ENCODE results near the gene TMEM97.
"Not testable (repeated sequence)": the region's sequence is repeated elsewhere in the genome, so short reads cannot be mapped to it uniquely, and the experiment has no call there.

TMEM97 gene

DNA sequence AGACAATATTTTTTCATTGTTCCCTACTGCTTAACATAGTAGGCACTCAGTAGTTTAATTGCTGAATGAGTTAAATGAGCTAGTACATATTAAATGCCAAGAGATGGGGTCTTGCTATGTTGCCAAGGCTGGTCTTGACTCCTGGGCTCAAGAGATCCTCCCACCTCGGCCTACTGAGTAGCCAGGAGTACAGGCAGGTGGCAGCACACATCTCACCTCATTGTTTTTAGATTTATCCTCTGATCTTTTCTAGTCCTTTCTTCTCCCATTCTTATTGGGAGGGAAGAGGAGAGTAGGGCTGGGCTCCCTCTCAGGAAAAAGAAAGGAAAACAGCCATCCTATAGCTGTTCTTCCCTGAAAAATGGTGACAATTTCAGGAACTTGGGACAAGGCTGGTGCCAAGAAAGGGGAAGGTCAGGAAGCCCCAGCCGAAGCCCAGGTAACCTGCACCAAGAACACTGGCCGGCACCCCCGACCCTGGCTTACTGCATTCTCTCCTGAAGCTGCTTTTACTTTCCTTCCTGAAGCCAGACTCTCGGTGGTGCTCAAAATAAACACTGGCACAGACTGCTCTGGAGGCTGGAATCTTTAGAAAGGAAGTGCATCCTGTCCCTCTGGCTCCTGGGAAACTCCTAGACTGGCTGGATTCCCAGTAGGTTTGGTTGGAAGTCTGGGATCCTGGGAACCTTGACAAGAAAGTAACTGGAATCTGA is 19.2 kb downstream of the TMEM97 start:
- peak; percentile 29 for DNase-seq (ENCODE audit: low spot score)

DNA sequence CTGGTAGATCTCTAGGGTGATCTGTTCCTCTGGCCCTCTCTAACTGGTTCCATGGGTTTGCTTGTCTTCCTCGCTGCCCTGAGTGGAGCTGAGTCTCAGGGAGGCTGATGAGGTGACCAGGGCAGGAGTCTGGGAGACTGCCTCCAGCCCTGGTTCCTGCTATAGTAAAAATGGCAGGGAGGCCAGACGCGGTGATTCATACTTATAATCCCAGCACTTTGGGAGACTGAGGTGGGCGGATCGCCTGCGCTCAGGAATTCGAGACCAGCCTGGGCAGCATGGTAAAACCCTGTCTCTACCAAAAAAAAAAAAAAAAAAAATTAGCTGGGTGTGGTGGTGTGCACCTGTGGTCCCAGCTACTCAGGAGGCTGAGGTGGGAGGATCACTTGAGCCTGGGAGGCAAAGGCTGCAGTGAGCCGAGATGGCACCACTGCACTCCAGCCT is 19.8 kb downstream of the TMEM97 start:
- not testable (repeated sequence) for DNase-seq (ENCODE audit: low spot score)

DNA sequence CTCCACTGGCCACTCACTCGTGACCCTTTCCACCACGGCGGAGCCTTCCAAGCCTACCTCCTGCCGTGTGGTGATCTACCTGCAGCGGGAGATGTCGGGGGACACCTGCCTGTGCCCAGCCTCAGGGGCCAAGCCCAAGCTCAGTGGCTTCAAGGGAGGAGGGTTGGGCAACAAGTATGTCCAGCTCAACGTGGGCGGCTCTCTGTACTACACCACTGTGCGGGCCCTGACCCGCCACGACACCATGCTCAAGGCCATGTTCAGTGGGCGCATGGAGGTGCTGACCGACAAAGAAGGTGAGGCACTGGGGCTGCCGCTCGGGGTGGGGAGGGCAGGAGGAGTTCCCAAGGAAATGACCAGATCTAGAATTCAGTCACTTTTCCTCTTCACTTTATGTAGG is 20.4 kb downstream of the TMEM97 start:
- DNase-seq (ENCODE audit: low spot score), result no peak

DNA sequence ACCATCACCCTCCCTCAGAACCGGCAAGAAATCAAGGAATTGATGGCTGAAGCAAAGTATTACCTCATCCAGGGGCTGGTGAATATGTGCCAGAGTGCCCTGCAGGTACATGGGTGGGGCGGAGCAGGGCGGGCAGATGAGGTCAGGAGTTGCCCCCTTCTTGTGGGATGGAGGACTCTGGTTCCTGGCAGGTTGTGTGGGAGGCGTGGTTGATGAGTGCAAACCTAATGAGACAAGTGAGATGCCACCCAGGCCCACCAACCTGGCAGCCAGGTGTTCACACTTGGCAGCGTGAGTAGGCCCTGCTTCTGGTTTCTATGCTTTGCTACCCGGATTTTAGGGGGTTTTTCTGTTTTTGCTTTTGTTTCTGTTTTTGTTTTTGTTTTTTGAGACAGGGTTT is 21.4 kb downstream of the TMEM97 start:
- no peak for DNase-seq (ENCODE audit: low spot score)

DNA sequence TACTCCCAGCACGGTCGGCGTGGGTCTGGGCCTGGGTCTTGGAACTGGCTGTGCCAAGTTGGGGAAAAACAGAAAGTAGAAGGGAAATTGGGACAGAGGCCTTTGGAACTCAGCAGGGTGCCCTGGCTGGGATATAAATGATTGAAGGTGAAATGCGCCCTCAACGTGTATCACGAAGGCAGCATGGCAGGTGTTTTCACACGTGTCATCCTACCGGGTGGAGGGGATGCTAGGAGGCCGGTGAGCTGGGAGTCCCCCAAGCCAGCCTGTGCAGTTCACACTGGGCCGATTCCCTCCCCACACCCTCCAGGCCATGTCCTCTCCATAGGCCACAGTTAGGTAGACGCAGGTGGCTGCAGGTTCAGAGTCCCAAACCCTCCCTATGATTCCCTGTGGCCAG is 22.5 kb downstream of the TMEM97 start:
- DNase-seq (ENCODE audit: low spot score), result no peak

DNA sequence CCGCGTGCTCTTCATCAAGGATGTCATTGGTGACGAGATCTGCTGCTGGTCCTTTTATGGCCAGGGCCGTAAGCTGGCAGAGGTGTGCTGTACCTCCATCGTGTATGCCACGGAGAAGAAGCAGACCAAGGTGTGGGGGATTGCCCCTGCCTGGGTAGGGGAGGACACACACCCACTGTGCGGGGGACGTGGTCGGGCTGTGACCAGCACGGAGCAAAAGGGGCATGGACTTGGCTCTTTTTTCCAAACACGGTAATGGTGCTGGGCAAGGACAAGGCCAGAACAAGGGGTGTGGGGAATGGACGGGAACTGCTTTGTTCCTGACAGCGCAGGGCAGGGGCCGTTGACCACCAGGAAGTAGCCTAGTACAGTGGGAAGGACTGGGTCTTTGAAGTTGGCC is 23.3 kb downstream of the TMEM97 start:
- DNase-seq (ENCODE audit: low spot score), result no peak

DNA sequence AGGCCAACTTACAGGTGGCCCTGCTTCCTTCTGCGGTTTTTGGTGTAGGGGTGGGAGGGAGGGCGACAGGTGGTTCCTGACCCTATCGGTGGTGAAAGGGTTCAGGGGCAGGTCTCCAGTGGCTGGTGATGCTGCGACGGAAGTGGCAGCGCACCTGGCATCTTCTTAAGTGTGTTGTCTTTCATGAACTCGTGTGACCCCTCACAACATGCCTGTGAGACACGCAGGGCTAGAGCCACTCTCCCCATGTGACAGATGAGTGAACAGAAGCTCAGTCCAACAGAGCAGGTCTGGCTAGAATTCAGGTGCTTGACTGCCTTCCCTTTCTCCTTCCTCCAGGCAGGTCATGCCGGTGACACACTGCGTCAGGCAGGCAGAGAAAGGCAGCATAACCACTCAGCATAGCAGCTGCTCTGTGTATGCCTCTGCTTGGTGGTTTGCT is 24.5 kb downstream of the TMEM97 start:
- no peak for DNase-seq (ENCODE audit: low spot score)

DNA sequence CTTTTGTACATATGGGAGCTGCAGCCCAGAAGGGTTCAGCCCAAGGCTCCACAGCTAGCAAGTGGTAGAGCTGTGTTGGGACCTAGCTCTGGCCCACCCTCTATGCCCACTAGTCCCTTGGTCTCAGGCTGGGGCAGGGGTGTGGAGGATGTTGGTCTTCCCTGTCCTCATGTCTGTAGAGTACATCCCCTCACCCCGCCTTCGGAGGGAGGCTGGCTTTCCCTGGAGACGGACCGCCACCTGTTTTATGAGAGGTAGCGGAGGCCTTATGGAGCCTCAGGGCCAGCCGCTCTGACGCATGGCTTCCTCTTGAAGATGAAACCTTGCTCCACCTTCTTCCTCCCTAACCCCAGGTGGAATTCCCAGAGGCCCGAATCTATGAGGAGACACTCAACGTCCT is 25.0 kb downstream of the TMEM97 start:
- DNase-seq (ENCODE audit: low spot score), result no peak

DNA sequence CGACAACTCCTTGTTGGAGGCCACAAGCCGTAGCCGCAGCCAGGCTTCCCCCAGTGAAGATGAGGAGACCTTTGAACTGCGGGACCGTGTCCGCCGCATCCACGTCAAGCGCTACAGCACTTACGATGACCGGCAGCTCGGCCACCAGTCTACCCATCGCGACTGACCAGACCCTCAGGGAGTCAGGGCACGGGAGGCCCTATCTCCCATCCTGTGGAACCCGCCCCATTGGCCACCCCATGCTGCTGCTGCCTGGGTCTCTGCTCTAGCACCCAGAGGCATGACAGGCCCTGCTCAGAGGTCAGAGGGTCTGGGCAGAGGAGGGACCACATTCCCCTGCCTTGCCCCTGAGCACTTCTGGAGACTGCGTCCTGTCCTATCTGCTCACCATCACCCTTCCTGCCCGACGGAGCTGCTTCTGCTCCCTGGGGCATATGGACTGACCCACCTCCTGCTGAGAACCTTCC is 25.5 kb downstream of the TMEM97 start:
- DNase-seq (ENCODE audit: low spot score), result no peak

DNA sequence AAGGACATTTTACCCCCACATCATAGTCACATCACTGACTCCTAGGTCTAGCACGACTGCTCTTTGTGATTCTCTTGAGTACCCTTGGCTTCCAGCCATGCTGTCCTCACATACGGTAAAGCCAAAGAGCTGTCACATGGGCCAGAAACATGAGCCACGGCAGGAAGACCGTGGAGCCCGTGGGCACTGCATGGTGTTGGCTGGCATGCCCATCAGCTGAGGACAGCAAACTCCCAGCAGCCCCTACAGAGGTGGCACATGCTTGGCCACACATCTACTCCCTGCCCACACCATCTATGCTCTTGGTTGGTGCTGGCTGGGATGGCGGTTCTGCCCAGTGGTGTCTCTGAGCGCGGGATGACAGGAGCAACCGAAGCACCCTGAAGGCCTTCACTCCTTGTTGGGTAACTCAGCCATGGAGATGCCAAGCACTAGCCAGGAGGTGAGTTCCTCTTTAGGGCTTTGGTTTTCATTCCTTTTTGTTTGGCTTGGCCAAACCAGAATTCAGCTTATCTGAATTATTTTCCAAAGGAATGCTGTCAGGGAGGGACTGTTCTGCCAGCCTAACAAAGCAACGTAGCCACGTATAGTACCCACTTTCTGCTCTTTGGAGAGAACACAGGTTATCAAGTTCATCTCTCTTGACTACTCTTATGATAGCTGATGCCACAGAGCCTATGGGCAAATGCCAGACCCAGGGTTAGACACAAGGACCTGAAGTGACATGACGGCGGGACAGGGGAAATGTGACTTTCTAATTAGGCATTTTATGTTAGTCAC is 26.6 kb downstream of the TMEM97 start:
- DNase-seq (ENCODE audit: low spot score), result no peak

DNA sequence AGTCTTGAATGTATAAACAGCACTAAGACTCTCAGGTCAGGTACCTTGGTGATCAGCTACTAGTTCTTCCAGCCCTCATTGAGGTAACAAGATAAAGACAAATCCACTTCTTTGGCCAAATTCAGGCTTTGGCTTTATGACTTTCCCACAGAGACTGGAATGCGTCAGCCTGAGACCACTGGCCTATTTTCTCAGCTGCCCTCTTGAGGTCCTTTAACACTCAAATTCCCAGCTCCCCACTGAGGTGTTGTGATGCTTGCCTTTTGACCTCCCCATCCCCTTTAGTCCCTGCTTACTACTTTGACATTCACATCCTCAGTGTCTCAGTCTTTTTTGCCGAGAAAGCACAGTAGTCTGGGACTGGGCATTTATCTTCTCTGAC is 27.2 kb downstream of the TMEM97 start:
- no peak for DNase-seq (ENCODE audit: low spot score)

DNA sequence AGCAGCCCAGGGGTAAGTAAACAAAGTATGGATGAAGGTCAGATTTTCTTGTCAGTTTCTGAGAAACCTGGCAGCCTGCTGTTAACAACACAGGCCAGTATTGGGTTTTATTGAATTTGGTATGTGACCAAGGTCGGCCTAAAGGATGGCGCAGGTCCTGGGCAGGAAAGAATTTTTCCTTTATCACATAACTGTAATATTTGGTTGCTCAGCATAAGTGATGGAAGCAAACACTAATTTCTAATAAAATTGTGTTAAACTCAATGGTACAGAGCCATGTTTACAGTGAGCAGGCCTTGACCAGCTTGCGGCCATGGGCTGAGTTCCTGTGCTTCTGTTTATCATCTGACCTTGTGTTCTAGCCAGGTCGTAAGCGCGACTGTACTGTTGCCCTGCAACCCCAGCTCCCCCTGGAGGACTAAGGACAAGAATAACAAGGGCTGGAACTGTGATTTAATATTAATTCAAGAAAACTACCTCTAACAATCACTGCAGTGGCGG is 27.8 kb downstream of the TMEM97 start:
- DNase-seq (ENCODE audit: low spot score), result no peak

DNA sequence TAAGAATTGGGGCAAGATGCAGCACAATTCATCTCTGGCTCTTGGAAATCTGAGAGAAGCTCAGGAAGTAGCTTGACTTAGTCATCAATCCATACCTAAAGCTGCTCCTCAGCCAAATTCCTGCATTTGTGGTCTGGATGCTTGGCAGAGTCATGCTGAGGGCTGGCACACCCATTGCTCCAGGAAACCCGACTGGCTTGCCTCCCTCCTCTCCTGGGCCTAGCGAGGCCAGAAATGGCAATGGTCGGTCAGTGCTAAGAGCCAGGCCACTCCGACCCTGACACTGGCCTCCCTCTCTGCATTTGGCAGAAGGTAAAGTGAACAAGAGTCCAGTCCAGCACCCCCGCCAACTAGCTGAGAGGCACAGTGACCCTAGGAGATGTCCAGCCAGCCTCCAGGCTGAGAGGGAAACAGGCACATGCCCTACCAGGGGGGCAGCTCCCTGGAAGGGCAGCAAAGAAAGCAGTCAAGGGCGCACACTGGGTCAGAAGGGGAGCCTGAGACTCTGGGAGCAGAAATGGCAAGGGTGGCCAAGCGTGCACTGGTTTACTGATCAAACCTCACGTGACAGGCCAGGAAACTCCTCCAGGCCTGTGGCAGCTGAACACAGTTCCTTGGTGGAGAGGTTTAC is 28.4 kb downstream of the TMEM97 start:
- DNase-seq (ENCODE audit: low spot score), result peak; percentile 83

DNA sequence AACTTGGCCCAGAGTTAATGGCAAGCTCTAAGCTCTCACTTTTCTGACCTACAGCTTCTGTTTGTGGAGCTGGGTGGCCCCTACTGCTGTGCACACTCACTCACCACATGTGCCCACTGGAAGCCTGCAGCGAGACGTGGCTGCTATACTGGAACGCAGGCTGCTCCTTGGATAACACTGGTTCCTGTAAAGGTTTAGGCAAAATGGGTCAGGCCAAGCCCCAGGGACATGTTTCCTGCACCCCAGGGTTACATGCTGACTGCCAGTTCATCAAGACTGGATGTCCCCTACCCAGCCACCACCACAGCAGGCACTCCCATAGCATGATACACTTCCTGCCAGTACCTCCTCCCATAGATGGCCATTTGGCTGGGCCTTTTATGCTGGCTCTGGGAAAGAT is 30.0 kb downstream of the TMEM97 start:
- no peak for DNase-seq (ENCODE audit: low spot score)

DNA sequence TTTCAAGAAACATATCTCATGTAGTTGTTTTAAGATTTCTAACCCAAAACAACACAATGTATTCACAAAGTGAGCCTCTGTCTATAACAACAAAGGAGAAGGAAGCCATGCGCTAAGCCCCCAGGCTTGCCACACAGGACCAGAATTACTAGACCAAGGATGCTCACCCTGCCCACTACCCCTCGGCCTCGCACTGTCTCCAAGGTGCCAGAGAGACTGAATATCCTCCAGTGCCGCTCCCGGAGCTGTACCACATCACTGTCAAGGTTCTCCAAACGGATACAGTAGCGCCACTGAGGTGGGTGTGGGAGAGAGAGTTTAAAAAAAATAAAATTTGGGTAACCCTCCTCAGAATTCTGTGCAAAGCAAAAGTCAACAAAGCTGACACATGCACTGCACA is 31.3 kb downstream of the TMEM97 start:
- no peak for DNase-seq (ENCODE audit: low spot score)

DNA sequence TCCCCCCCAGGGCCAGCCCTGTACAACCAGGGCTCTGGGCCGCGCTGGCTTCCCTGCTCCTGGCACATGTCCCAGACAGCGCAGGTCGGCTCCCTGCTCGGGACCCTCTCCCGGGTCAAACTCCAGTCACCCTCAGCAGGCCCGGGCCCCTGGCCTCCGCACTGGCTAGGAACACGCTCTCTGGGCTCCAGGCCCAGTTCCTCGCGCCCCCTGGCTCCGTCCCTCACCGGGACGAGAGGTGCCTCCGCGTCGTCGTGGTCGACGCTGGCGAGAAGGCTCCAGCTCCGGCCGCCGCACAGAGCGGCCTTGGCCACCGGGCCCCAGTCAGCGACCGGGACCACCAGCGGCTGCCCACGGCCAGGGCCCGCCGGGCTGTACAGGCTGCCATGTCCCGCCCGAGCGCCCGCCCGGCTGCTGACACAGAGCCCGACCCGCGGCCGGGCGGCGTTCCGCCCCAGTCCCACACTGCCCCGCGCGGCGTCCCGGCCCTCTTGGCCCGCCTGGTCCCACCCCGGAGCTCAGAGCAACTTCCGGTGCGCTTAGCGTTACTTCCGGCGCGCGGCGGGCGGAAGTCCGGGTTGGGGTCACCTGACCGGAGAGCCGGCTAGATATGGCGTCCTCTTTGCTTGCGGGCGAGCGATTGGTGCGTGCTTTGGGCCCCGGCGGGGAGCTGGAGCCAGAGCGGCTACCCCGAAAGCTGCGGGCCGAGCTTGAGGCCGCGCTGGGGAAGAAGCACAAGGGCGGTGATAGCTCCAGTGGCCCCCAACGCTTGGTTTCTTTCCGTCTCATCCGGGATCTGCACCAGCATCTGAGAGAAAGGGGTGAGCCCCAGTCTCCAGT is 38.3 kb downstream of the TMEM97 start, which contains the start of gene POLDIP2:
Gene POLDIP2 (minus strand): TSS at position 467 of the 840 bp plus-strand sequence. CDS start 79 bp downstream, at position 388.
- DNase-seq (ENCODE audit: low spot score), result peak; percentile 98

DNA sequence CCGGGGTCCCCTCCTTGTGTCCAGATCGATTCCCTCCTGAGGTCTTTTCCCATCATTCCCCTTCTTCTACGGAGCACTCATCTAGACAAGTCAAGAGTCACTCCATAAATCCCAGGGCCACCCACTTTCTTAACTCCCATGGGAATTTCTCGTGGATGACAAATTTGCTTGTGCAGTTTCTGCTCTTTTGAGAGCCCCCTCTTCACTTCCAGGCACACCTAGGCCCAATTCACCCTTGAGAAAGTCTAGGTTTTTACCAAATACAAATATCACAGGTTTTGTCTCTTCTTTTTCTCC is 38.8 kb downstream of the TMEM97 start:
- no peak for DNase-seq (ENCODE audit: low spot score)

DNA sequence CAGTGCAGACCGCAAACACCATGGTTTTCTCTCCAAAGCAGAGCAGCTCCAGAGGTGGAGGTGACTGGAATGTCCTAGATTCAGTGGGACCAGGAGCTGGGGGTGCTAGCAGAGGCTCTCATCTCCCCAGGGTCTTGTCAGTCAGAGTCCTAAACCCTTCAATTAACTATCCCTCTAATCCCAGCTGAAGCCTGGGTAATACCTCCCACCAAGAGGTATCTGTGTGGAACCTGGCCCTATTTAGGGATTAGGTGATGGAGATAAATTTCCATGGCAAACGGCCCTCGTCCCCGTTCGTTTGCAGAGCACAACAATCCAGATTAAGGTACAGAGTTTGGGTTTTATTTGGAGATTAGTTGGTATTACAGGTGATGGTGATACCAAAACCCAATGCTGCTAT is 44.2 kb downstream of the TMEM97 start:
- no peak for DNase-seq (ENCODE audit: low spot score)

DNA sequence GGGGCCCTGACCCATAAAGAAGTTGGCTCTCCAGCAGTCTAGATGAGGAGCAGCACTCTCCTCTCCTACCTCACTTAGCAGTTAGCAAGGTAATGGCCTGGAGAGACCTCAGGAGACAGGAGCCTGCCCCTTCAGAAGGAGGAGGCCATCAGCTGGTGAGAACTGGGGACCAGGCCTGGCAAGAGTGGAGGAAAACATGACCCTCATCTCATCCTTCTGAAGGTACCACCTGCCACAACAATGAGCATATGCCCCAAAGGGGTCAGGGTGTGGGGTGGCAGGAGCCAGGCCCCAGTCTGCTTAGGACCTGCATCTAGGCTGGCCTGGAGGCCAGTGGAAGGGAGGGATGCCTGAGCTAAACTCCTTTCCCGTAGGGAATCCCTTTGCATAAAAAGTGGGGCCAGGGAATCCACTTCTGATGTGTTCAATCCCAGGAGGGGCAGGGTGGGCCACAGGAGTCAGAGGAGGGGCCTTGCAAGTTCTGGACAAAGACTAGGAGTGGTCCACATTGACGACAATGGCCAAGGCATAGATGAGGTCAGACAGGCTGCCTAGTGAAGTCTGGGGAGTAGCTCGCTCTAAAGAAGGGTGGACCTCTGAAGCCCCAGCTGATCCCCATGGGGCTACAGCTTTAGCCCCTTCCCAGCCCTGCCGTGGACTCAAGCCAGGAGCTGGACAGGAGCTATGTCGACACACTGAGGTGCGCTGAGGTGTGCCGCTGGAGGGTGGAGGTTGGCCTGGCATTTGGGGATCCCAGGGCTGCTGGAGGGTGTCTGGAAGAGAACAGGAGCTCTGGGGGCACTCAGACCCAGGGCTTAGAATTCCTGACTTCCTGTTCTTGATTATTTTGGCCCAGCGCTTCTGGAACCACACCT is 45.0 kb downstream of the TMEM97 start:
- DNase-seq (ENCODE audit: low spot score), result no peak

DNA sequence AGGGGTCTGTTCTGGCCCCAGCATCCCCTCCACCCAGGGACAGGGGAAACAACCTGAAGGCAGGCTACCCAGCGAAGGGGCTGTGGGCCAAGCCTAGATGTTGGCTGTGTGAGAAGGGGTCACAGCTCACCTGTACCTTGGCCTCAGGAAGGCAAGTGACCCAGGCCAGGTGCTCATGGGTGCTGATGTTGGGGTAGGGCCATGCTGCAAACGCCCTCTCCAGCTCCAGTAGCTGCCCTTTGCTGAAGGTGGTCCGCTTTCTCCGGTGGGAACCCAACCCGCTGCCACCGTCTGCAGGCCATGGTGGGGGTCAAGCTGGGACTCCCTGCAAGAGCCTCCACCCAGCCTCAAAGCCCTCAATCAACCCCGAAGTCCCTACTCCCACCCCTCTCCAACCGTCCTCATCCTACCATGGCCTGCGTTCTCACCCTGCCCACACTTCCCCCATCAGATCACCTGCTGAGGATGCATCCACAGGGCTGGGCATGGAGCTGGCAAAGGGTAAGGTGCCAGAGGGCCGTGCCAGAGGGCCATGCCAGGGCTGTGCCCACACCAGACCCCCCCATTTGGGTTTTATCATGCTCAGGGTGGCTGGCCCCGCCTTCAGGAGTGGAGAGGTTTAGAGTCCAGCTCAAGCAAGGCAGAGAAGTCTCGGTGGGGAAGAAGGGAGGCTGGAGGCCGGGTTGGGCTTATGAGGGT is 45.8 kb downstream of the TMEM97 start, which contains the start of gene SEBOX:
Gene SEBOX (minus strand): TSS at position 535 of the 699 bp plus-strand sequence. CDS start 48 bp downstream, at position 487.
- DNase-seq (ENCODE audit: low spot score), result no peak
